Endodermal cell (in vitro differentiated cells): Measurements from ENCODE around the gene CSH1. TPM values are rescaled to one million over a fixed set of nuclear protein-coding genes. Genes with fewer than 3 reads are reported as not detected.

ENCODE experiments used
- DNase-seq: peaks from one replicate; pipeline ENCODE4 v3.0.0-alpha.2; 2017
- H3K27ac ChIP-seq: 2 replicates; pipeline ENCODE4 v1.5.1; 2013; ENCODE audit warnings: mild to moderate bottlenecking, low read depth, low read length, moderate library complexity
- H3K27me3 ChIP-seq: 2 replicates; pipeline ENCODE4 v1.6.1; 2013; ENCODE audit warnings: mild to moderate bottlenecking, low read length, moderate library complexity; ENCODE audit not compliant: insufficient read depth, control insufficient read depth, poor library complexity, severe bottlenecking
- H3K36me3 ChIP-seq: 2 replicates; pipeline ENCODE4 v1.7.0; 2013; ENCODE audit warnings: mild to moderate bottlenecking, low read length, moderate library complexity; ENCODE audit not compliant: control insufficient read depth, insufficient read depth
- H3K4me1 ChIP-seq: one replicate; pipeline ENCODE4 v1.7.0; 2013; ENCODE audit warnings: low read length; ENCODE audit not compliant: control insufficient read depth, insufficient read depth
- H3K4me3 ChIP-seq: 2 replicates; pipeline ENCODE4 v1.5.1; 2013; ENCODE audit warnings: mild to moderate bottlenecking, low read length, moderate library complexity
- H3K9ac ChIP-seq: 2 replicates; pipeline ENCODE4 v1.6.1; 2013; ENCODE audit warnings: mild to moderate bottlenecking, low read length, moderate library complexity; ENCODE audit not compliant: poor library complexity, severe bottlenecking; ENCODE audit errors: extremely low read depth
- H3K9me3 ChIP-seq: 2 replicates; pipeline ENCODE4 v1.6.1; 2013; ENCODE audit warnings: mild to moderate bottlenecking, low read length, moderate library complexity; ENCODE audit not compliant: control insufficient read depth
- H3K27ac Mint-ChIP-seq: 2 replicates; pipeline ENCODE4 v1.8.0; 2020; ENCODE audit warnings: mixed read lengths
- H3K27me3 Mint-ChIP-seq: 2 replicates; pipeline ENCODE4 v1.8.0; 2021; ENCODE audit warnings: mild to moderate bottlenecking, mixed read lengths; ENCODE audit not compliant: insufficient read depth
- H3K36me3 Mint-ChIP-seq: 2 replicates; pipeline ENCODE4 v1.8.0; 2020; ENCODE audit warnings: low read depth, mixed read lengths
- H3K4me1 Mint-ChIP-seq: 2 replicates; pipeline ENCODE4 v1.8.0; 2020; ENCODE audit warnings: mixed read lengths
- H3K4me3 Mint-ChIP-seq: 2 replicates; pipeline ENCODE4 v1.8.0; 2020; ENCODE audit warnings: mild to moderate bottlenecking, moderate library complexity, mixed read lengths
- H3K9me3 Mint-ChIP-seq: 2 replicates; pipeline ENCODE4 v1.8.0; 2020; ENCODE audit warnings: mild to moderate bottlenecking, mixed read lengths
- CTCF ChIP-seq: fragments of 200-600 bp; sonication (generic); conservative IDR thresholded peaks from 2 replicates; pipeline ENCODE4 v1.5.0; 2021; ENCODE audit warnings: antibody characterized with exemption, mild to moderate bottlenecking
- WGBS, 2 experiments: methylation state at CpG; one replicate each; pipeline versions ENCODE4 v1.1.5 to v1.1.7; 2013; ENCODE audit warnings: missing lambda C conversion rate in 2 of 2, mixed read lengths in 1 of 2; ENCODE audit not compliant: insufficient coverage in 1 of 2, insufficient read length in 1 of 2; 5-methylcytosine and 5-hydroxymethylcytosine counted together
- total RNA-seq, 2 donors: library from RNA; stranded (reverse); fragmentation: NEBNext Ultra II Directional in 1 of 2; extraction: Animal tissue kit (Norgen Biotek cat#: 25700) in 1 of 2; gene quantifications; 2 replicates in 1 of 2; 3 replicates in 1 of 2; pipeline ENCODE4 v1.2.1, GENCODE V29; 2021

CSH1 gene
- total RNA-seq, 2 donors from 2014 or later = 0.64 TPM; not detected in 1

- peaks cover 3% of the 10 kb centered on the region for H3K4me1 Mint-ChIP-seq
- no peak for DNase-seq
- Histone ChIP-seq H3K4me1 (no peaks in the 10 kb centered on the region), H3K9me3 (no peaks in the 10 kb centered on the region), H3K36me3 (no peaks in the 10 kb centered on the region), H3K27me3 (peaks cover 9% of the 10 kb centered on the region), H3K9ac (no peak overlapping the region), H3K4me3 (no peak overlapping the region), H3K27ac (no peak overlapping the region)
- TF ChIP-seq CTCF = no peak
- H3K9me3 Mint-ChIP-seq = peaks cover 20% of the 10 kb centered on the region
- peaks cover 67% of the 10 kb centered on the region for H3K27me3 Mint-ChIP-seq
- no peaks in the 10 kb centered on the region for H3K36me3 Mint-ChIP-seq
- WGBS, 2 experiments = 96 to 98% methylated on average over 3 of the region's 3 CpGs
- no peak overlapping the region for H3K27ac Mint-ChIP-seq
- H3K4me3 Mint-ChIP-seq = no peak overlapping the region
These were observed 48.7 kb downstream of the CSH1 start for GRCh38 chr17:63847525-63848249.

GRCh38 chr17:63845509-63845908 lies 50.9 kb downstream of the CSH1 start:
- no peak for TF ChIP-seq CTCF

More at GRCh38 chr17:63845509-63845908, 50.9 kb downstream of the CSH1 start:
- Mint-ChIP-seq H3K36me3 (peaks cover 2% of the 10 kb centered on the region), H3K9me3 (peaks cover 20% of the 10 kb centered on the region), H3K4me1 (peaks cover 14% of the 10 kb centered on the region), H3K4me3 (no peak overlapping the region), H3K27me3 (peaks cover 51% of the 10 kb centered on the region), H3K27ac (no peak overlapping the region)
- peaks cover 8% of the 10 kb centered on the region for H3K4me1 ChIP-seq
- H3K4me3 ChIP-seq = no peak overlapping the region
- H3K36me3 ChIP-seq = no peaks in the 10 kb centered on the region
- no peak for DNase-seq
- no peak overlapping the region for H3K9ac ChIP-seq
- no peak overlapping the region for H3K27ac ChIP-seq
- H3K27me3 ChIP-seq = peaks cover 5% of the 10 kb centered on the region
- WGBS, 2 experiments = no CpG with 5 or more reads among the region's 1 CpG
- H3K9me3 ChIP-seq = no peaks in the 10 kb centered on the region

Other genes with a start within 250 kb of the CSH1 start
- gene LIMD2, start 196.4 kb downstream of the CSH1 start, total RNA-seq = 100 to 1,000 TPM in 1 of 2 donors, 10 to 100 TPM in 1; 97.5 to 111 TPM
- 10 to 100 TPM; 49.7 to 73.1 TPM for gene STRADA, start 154.8 kb downstream of the CSH1 start, total RNA-seq
- 10 to 100 TPM; 57.3 to 65.7 TPM for gene CCDC47, start 123.0 kb downstream of the CSH1 start, total RNA-seq
- gene DDX42, start 122.4 kb downstream of the CSH1 start, total RNA-seq = 100 to 1,000 TPM; 154 to 171 TPM
- 100 to 1,000 TPM; 137 TPM for gene PSMC5, start 69.1 kb downstream of the CSH1 start, total RNA-seq
- 10 to 100 TPM; 58.5 to 72.3 TPM for gene FTSJ3, start 68.9 kb downstream of the CSH1 start, total RNA-seq
- 10 to 100 TPM; 68.8 to 82.1 TPM for gene SMARCD2, start 53.9 kb downstream of the CSH1 start, total RNA-seq
- under 1 TPM in 1 of 2 donors, not detected in 1; 0.57 TPM for gene CSH2, start 22.9 kb downstream of the CSH1 start, total RNA-seq
- under 1 TPM; 0.42 to 0.49 TPM for gene GH2, start 14.6 kb downstream of the CSH1 start, total RNA-seq
- not detected for gene CSHL1, start 14.7 kb upstream of the CSH1 start, total RNA-seq
- gene GH1, start 22.3 kb upstream of the CSH1 start, total RNA-seq = not detected
- gene CD79B, start 35.8 kb upstream of the CSH1 start, total RNA-seq = under 1 TPM; 0.35 to 0.44 TPM
- 1 to 10 TPM; 3.9 to 4.4 TPM for gene SCN4A, start 76.3 kb upstream of the CSH1 start, total RNA-seq
- 1 to 10 TPM; 3.3 to 6.1 TPM for gene PRR29, start 101.8 kb upstream of the CSH1 start, total RNA-seq
- under 1 TPM in 1 of 2 donors, not detected in 1; 0.75 TPM for gene ICAM2, start 124.1 kb upstream of the CSH1 start, total RNA-seq
- 10 to 100 TPM in 1 of 2 donors, 1 to 10 TPM in 1; 9.0 to 13.7 TPM for gene ERN1, start 233.6 kb upstream of the CSH1 start, total RNA-seq